ENCODE results near the gene SMARCA4. TPM values are rescaled to one million over a fixed set of nuclear protein-coding genes. Genes with fewer than 3 reads are reported as not detected.
"Not testable (repeated sequence)": the region's sequence is repeated elsewhere in the genome, so short reads cannot be mapped to it uniquely, and the experiment has no call there.

Gene SMARCA4
- total RNA-seq, 6 experiments from 2014 or later: 105 to 116 (median 114) TPM

GRCh38 chr19:10991076-10991475 lies 30.2 kb downstream of the SMARCA4 start:
- Mint-ChIP-seq H3K27me3 (ENCODE audit: insufficient read depth) (no peaks in the 10 kb centered on the region; the same call in 1 of the 2 replicates), H3K9me3 (no peaks in the 10 kb centered on the region), H3K4me1 (ENCODE audit: low read depth) (no peaks in the 10 kb centered on the region), H3K36me3 (ENCODE audit: low read depth) (peaks cover 18% of the 10 kb centered on the region), H3K4me3 (no peak overlapping the region), H3K27ac (no peak overlapping the region)
- no peak for DNase-seq
- TF ChIP-seq CTCF (IDR thresholded peaks at IDR 0.05): no peak

DNA sequence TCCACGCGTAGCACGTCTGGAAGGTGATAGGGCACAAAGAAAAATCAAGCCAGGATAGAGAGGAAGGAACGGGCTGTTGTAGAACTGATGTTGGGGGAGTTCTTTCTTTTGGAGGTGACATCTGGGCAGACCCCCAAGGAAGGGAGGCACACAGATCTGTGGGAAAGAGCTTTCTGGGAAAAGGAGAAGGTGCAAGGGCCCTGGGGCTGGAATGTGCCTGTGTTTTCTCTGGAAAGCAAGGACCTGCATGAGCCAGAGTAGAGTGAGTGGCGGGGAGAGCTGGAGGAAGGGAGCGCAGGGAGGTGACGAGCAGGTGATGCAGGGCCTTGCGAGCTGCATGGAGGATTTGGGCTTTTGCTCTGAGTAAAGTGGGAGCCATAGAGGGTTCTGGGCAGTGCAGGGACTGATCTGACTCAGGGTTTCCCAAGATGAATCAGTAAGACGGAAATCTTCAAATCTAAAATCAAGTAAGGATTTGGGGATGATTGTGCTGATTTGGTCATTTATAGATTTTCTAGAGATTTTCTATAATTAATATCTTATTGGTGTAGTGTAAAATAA lies 30.8 kb downstream of the SMARCA4 start:
- H3K9me3 Mint-ChIP-seq: no peaks in the 10 kb centered on the region
- TF ChIP-seq CTCF (IDR thresholded peaks at IDR 0.05): no peak
- H3K27ac Mint-ChIP-seq: no peak overlapping the region
- no peaks in the 10 kb centered on the region for H3K4me1 Mint-ChIP-seq (ENCODE audit: low read depth)
- peaks cover 20% of the 10 kb centered on the region for H3K36me3 Mint-ChIP-seq (ENCODE audit: low read depth)
- no peak for DNase-seq
- H3K4me3 Mint-ChIP-seq: no peak overlapping the region
- no peaks in the 10 kb centered on the region; the same call in 1 of the 2 replicates for H3K27me3 Mint-ChIP-seq (ENCODE audit: insufficient read depth)

- H3K27me3 Mint-ChIP-seq (ENCODE audit: insufficient read depth); H3K4me1 Mint-ChIP-seq (ENCODE audit: low read depth); H3K27ac Mint-ChIP-seq; H3K4me3 Mint-ChIP-seq; H3K9me3 Mint-ChIP-seq; DNase-seq: not testable (repeated sequence)
- H3K36me3 Mint-ChIP-seq (ENCODE audit: low read depth): peaks cover 20% of the 10 kb centered on the region
Observed at GRCh38 chr19:10992174-10992573, 31.3 kb downstream of the SMARCA4 start.

- H3K27me3 Mint-ChIP-seq (ENCODE audit: insufficient read depth): no peaks in the 10 kb centered on the region; the same call in 1 of the 2 replicates
- TF ChIP-seq CTCF (IDR thresholded peaks at IDR 0.05): no peak
- DNase-seq: no peak
- no peaks in the 10 kb centered on the region for H3K9me3 Mint-ChIP-seq
- H3K36me3 Mint-ChIP-seq (ENCODE audit: low read depth): peaks cover 31% of the 10 kb centered on the region
- H3K4me1 Mint-ChIP-seq (ENCODE audit: low read depth): no peaks in the 10 kb centered on the region
- no peak overlapping the region for H3K27ac Mint-ChIP-seq
- H3K4me3 Mint-ChIP-seq: no peak overlapping the region
Observed at GRCh38 chr19:10995926-10996600, 35.2 kb downstream of the SMARCA4 start.

GRCh38 chr19:10998045-10998533 lies 37.3 kb downstream of the SMARCA4 start:
- no peak for DNase-seq
- Mint-ChIP-seq H3K4me3 (no peak overlapping the region), H3K27me3 (ENCODE audit: insufficient read depth) (no peaks in the 10 kb centered on the region; the same call in 1 of the 2 replicates), H3K4me1 (ENCODE audit: low read depth) (no peaks in the 10 kb centered on the region), H3K27ac (no peak overlapping the region), H3K36me3 (ENCODE audit: low read depth) (peaks cover 26% of the 10 kb centered on the region; the same call in 1 of the 2 replicates), H3K9me3 (no peaks in the 10 kb centered on the region)
- no peak for TF ChIP-seq CTCF (IDR thresholded peaks at IDR 0.05)

DNA sequence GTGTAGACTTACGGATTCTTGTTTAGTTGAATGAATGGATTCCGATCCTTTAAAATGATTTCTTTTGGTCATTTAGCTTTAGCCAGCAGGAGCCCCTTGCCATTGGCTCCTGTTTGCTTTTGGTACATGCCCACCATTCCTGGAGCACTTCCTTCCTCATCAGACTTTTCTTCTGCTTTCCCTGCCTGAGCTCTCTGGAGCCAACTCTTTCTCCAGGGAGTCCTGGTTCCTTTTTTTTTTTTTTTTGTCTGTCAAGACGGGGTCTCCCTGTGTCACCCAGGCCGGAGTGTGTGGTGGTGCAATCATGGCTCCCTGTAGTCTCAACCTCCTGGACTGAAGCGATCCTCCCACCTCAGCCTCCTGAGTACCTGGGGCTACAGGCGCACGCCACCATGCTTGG lies 37.8 kb downstream of the SMARCA4 start:
- DNase-seq: no peak
- TF ChIP-seq CTCF (IDR thresholded peaks at IDR 0.05): no peak
- Mint-ChIP-seq H3K9me3 (no peaks in the 10 kb centered on the region), H3K36me3 (ENCODE audit: low read depth) (peaks cover 32% of the 10 kb centered on the region; the same call in 1 of the 2 replicates), H3K4me1 (ENCODE audit: low read depth) (no peaks in the 10 kb centered on the region), H3K4me3 (no peak overlapping the region), H3K27me3 (ENCODE audit: insufficient read depth) (no peaks in the 10 kb centered on the region; the same call in 1 of the 2 replicates), H3K27ac (no peak overlapping the region)

All from HFFc6 (cell line).